NB4 (cell line): ENCODE data around the gene R3HDM1.
A peak's percentile ranks its signal among the peaks of the same experiment; 100 is the strongest.

Source experiments
- DNase-seq: peaks from one replicate; pipeline ENCODE4 v3.0.0; 2010; ENCODE audit warnings: low read depth
- H3K4me3 ChIP-seq: one replicate; pipeline ENCODE4 v1.5.1; 2011; ENCODE audit warnings: mild to moderate bottlenecking, low read depth, low read length, moderate library complexity
- CTCF ChIP-seq: IDR thresholded peaks from one replicate; pipeline ENCODE4 v1.5.1; 2012; ENCODE audit warnings: low read depth, low read length
- MAX ChIP-seq: IDR thresholded peaks from 2 replicates; pipeline ENCODE4 v1.6.1; 2011; ENCODE audit warnings: low read depth, low read length
- MYC ChIP-seq: IDR thresholded peaks from 2 replicates; pipeline ENCODE4 v1.6.1; 2011; ENCODE audit warnings: low read depth, low read length
- POLR2A ChIP-seq: IDR thresholded peaks from 2 replicates; pipeline ENCODE4 v1.6.1; 2011; ENCODE audit warnings: mild to moderate bottlenecking; ENCODE audit not compliant: insufficient read length; ENCODE audit errors: extremely low read depth

The R3HDM1 gene

GRCh38 chr2:135773319-135773718, 242.0 kb downstream of the R3HDM1 start:
- no peak for TF ChIP-seq MAX
- TF ChIP-seq POLR2A = no peak
- TF ChIP-seq CTCF = no peak
- TF ChIP-seq MYC = no peak
- DNase-seq = no peak
- no peak overlapping the region for H3K4me3 ChIP-seq

GRCh38 chr2:135773917-135774316, 242.6 kb downstream of the R3HDM1 start:
- DNase-seq = peak; percentile 30
- TF ChIP-seq MYC (no peak), MAX (no peak), POLR2A (no peak), CTCF (no peak)
- H3K4me3 ChIP-seq = no peak overlapping the region
